Measurements from ENCODE around the gene PIEZO2.

PIEZO2 gene

DNA sequence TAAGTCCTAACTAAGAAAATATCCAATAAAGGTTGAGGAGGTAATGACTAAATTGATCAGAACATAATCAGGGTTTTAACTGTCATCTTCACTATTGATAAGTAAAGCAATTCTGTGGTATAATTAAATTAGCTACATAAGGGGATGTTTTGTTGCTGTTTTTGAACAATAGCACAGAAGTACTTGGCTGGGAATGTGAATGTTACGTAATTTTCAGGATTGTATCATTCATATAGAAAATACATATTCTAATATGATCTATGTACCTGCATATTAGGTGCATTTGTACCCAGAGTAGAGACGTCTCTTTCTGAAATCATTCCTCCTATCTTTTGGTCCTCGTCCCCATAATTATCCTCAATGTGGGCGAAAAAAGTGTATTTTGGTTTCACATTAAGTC lies 109.0 kb downstream of the PIEZO2 start:
- TF ChIP-seq CTCF (IDR thresholded peaks at IDR 0.05; ENCODE audit: low read depth, low read length): no peak
- no peak for DNase-seq (ENCODE audit: extremely low read depth, low read depth)

- TF ChIP-seq CTCF (IDR thresholded peaks at IDR 0.05; ENCODE audit: low read depth, low read length): no peak
- no peak for DNase-seq (ENCODE audit: extremely low read depth, low read depth)
These were observed 111.7 kb downstream of the PIEZO2 start for GRCh38 chr18:11037533-11038240.

GRCh38 chr18:11035814-11036495 lies 113.4 kb downstream of the PIEZO2 start:
- no peak for TF ChIP-seq CTCF (IDR thresholded peaks at IDR 0.05; ENCODE audit: low read depth, low read length)
- DNase-seq (ENCODE audit: extremely low read depth, low read depth): no peak

- DNase-seq (ENCODE audit: extremely low read depth, low read depth): no peak
- no peak for TF ChIP-seq CTCF (IDR thresholded peaks at IDR 0.05; ENCODE audit: low read depth, low read length)
These were observed 114.0 kb downstream of the PIEZO2 start for GRCh38 chr18:11035376-11035775.

- no peak for DNase-seq (ENCODE audit: extremely low read depth, low read depth)
These were observed 114.5 kb downstream of the PIEZO2 start for GRCh38 chr18:11034884-11035283.

DNA sequence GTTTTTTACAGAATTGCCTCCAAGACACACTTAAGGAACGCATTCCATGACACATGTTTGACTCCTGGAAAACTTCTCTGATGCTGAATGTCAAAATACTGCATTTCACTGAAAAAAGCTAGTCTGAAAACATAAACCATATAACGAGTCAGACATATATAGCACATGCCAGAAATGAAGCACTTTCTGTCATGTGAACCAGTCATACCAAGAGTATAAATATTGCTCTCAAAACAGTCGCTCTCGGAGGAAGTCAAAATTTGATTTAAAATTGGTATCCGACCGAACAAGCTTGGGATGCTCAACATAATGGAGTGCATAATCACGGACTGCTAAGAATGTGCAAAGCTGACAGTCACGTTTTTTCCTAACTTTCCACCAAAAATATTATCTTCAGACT lies 115.9 kb downstream of the PIEZO2 start:
- TF ChIP-seq CTCF (IDR thresholded peaks at IDR 0.05; ENCODE audit: low read depth, low read length): no peak

More at GRCh38 chr18:11034884-11035283, 114.5 kb downstream of the PIEZO2 start:
- TF ChIP-seq CTCF (IDR thresholded peaks at IDR 0.05; ENCODE audit: low read depth, low read length): no peak

DNA sequence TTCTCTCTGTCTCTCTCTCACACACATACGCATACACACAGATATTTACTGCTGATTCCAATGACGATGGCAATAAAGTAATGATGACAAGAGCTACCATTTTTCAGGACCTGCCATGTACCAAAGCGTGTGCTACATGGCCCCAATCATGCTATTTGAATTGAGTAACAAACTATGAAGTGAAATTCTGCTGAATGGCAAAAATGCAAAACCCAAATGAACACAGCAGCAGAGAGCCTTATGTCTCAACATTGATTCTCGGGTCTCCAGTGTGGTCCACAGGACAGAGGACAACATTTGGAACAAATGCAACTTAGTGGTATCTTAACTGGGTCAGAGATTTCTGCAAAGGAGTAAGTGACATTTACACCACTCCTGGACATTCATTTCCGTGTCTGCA lies 117.4 kb downstream of the PIEZO2 start:
- DNase-seq (ENCODE audit: extremely low read depth, low read depth): no peak

More for the DNA sequence above, 115.9 kb downstream of the PIEZO2 start:
- no peak for DNase-seq (ENCODE audit: extremely low read depth, low read depth)

More for the DNA sequence above, 117.4 kb downstream of the PIEZO2 start:
- TF ChIP-seq CTCF (IDR thresholded peaks at IDR 0.05; ENCODE audit: low read depth, low read length): no peak

Data from AG09319 (cell line).